Stimulated activated CD4-positive, alpha-beta T cell treated with anti-CD3 and anti-CD28 coated beads, Interleukin-12 subunit alpha, Interleukin-12 subunit beta, amount 100 ng/mL, for 48 hours (primary cell): ENCODE results near the gene TUBE1.

Source experiments
- DNase-seq, 3 donors: peaks; one replicate each; pipeline ENCODE4 v3.0.0-alpha.2; 2020; ENCODE audit warnings: low read depth in 2 of 3, low spot score in 1 of 3

Gene TUBE1

DNA sequence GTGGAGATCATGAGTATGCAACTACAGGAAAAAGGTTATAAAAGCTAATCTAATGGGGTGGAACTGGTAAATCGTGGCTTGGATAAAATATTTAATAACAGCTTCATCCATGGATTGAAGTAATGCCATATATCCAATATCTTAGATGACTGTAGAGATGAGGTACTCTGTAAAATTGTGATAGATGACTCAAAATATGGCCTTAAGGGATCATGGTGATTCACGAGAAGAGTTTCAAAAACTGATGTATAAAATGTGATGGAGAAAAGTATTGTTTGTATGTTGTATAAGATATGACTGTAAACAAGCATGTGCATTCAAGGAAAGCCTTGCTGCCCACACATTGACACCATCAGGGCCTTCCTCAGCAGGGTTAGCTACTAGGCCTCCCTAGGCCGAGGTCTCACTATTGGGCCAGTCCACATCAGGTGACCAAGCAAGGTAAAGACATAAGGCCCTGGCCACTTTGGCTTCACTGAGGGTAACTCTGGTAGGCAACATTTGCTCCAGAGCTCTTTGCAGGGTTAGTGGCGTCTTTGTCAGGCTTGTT is 51.1 kb downstream of the TUBE1 start:
- DNase-seq = no peak

DNA sequence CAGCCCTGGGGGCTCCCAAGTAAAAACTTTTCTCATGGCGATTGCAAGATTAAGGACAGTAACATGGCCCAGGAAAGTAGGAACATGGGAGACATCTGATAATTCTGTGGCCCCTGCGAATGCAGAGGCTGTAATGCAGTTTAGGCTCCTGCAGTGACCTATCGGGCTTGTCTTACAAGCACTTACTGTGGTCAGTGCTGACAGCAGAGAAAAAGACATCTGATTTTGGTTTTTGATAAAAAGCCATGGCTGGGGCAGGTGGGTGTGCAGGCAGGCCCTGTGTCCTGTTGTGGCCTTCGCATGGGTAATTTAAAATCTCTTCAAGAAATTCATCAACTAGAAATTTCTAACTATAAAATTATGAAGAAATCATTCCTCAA is 52.7 kb downstream of the TUBE1 start:
- no peak for DNase-seq

DNA sequence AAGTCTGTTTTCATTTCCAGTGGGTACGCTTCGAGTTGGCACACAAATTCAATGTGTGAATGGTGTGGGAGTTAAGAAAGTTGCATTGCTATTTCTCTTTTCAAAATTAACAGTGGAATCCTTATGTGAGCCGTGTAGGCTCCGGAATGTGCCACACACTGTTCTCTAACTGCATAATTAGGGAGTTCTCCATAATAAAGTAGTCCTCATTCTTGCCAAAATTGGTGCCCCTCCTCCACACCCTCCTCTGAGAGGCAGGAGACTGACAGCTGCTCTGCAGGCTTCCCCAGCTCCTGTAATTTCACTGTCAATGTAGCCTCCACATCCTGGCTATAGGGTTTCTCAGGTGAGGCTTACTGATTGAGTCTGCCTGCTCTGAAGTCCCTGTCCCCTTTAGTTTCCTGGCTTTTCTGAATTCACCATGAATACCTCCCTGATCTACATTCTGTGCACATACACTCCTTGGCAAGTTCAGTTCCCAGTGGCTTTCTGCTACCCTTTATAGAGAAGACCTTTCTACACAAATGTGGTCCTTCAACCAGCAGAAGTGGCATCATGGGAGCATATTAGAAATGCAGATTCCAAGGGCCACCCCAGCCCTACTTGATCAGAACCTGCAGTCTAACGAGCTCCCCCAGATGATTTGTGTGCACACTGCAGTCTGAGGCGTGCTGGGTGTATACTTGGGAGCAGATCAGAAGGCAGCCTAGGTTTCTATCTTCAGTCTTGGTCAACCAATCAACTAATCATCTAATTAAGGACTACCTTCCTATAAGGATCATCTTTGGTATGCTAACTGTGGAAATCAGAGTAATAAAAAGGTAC is 53.3 kb downstream of the TUBE1 start:
- DNase-seq = no peak

DNA sequence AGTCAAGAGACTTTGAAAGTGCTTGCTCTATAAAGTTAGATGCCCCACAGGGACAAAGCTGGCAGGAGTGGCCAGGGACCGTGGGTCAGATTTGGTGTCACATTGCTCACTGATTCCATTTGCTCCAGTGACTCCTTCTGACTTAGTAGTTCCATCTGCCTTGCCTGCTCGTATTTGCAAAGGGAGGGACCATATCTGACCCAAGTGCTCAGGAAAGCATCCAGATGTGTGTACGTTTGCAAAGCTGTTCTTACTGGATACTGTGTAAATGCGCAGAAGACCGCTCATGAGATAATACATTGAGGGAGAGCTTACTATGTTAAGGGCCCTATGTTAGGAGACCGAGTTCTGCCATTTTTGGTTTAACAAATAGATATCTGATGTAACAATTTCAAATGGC is 54.6 kb downstream of the TUBE1 start:
- no peak for DNase-seq

DNA sequence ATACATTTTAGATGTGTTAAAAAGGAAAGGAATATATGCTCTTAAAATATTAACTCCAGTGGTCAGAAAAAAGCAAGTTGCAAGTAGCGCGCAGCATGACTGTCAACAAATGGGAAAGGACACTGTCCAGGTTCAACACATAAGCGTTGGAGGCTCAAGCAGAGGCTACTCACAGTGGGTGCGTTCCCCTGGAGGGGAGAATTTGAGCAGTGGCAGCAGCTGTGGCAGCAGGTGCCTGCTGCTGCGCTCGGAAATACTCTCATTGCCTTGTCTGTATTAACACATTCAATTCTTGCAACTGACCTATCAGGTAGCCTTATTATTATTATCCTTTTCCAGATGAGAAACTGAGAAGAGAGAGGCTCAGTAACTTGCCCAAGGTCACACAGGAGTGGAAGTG is 55.3 kb downstream of the TUBE1 start:
- DNase-seq = no peak

DNA sequence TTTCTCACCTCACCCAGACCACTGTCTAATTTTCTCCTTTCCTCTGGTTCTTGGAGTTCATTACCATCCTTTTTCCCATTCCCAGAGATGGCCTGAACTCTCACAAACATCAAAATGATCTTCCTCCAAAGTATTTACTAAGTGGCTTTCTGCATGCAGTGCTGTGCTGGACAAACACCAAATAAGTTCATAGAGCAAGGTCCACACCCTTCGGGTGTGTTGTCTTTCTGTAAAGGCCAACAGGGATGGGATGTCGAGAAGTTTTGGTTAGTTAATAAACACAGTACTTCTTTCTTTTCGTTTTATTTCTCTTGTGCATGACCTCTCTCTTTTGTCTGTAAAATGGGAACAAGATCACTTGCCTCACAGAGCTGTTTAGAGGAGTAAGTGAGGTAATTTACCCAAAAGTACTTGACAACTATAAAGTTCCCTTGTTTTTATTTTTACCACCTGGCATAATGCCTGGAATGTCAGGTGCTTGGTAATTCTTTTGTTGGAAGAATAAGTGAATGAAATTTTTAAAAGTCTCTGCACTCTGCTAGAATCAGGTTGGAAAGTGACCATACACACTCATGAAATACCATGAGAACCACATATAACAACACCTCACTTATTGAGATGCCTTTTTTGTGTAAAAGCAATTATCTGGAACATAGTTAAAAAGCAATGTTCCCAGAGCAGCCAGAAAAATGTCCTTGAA is 56.2 kb downstream of the TUBE1 start:
- DNase-seq = no peak

DNA sequence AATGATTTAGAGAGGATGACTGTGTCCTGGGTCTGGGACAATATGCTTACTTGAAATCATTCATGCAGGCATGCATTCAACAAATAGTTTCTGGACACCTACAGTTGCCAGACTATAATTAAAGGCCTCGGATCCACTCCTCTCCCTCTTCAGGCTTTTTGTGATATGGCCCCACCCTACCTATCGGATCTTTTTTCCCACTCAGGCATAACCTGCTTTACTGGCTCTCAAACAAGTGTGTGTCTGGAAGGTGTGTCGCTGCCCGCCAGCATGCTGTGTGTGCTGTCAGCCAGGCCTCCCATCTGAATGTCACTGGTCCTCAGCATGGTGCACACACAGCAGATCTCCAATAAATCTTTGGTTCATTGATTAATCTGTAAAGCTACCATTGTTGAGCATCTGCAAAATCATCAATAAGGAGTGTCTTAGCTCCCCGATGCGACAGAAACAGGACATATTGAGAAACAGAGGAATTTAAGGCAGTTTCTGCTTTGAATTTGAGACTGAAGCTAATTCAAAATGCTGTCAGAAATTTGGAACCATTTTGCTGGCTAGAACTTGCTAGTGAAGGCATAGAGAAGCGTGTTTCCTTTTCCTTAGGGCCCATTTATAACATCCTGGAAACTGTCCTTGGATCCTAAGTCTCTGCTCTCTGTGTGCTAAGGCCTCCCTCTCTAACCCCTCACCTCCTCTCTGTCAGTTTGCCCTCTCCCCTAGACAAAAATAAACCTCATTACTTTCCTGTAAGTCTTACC is 56.9 kb downstream of the TUBE1 start:
- no peak for DNase-seq

DNA sequence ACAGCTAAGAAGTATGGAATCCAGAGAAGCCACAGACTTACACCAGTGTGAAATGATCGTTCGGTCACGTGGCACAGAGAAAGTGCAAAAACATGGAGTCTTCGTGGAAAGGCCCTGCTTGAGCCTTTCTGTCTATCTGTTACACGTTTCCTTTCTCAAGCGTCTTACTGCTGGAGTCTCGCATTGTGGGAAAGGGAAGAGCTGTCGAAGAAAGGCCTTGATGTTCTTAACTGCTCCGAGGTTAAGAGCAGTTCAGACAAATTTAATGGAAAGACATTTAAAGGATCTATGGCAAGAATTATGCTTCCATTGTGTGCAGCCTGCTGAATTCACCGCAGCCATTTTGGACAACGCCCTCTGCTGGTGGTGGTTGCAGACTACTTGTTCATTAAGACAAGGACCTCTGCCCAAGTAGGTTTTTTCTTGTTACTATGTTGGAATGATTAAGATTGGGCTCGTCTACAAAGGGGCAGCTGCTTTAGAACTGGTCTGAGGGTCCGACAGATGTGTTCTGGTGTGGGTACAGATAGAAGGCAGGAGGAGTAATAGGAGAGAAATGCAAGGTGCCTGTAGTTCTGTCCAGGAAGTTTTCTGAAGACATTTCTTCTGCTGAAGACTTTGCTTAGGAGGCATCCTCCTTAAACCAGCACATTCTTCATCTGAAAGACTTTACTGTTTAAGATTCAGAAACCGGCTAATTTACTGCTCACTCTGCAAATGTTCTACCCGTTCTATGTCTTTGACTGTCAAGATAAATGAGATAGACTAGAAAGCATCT is 58.0 kb downstream of the TUBE1 start:
- peak; percentile 69 to 86 (median 73) for DNase-seq

DNA sequence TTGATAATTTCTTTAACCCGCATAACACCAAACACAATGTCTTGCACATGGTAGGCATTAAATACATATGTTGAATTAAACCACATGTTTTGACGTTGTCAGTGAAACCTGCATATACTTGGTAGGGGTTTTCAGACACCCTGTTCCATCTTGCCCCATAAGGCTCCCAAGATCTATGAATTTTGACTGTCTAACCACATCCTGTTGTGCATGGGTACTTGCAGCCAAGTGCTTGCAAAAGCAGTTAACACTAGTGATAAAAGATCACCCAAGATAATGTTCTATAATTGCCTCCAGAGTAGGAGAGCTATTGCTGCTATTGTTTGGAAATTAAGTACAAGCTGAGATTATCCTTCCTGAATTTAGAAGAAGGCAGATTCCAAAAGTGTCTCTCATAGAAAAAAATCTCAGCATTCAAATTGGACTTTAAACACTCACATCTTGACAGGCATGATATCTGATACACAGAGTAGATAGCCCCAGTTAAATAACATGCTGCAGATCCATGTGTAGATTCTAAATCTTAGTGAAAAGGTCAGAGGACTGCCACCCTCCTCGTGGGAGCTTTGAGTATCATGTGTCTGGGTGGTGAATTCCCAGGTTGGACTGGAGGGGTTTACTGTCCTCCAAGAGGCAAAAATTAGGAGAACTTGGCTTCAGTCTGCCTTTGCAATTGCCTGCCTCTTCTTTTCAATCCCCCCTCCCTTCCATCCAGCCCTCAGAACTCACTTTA is 59.2 kb downstream of the TUBE1 start:
- no peak for DNase-seq

DNA sequence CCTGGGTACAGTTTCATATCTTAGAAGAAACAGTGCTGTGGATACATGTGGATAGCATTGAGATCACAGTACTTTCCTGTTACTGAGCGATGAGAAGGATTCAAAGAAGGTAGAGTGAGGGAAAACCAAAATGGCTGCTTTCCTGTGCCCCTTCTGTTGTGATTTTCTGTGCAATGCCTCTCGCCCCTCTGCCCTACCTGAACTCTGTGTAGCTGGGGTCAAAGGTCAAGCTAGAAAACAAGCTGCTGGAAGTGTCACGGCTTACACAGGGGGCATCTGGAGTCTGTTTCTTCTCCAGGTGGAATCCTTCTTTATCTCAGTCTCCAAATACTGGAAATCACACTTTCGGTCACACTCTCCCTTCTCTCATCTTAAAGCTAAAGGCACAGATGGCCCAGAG is 60.3 kb downstream of the TUBE1 start:
- no peak for DNase-seq

DNA sequence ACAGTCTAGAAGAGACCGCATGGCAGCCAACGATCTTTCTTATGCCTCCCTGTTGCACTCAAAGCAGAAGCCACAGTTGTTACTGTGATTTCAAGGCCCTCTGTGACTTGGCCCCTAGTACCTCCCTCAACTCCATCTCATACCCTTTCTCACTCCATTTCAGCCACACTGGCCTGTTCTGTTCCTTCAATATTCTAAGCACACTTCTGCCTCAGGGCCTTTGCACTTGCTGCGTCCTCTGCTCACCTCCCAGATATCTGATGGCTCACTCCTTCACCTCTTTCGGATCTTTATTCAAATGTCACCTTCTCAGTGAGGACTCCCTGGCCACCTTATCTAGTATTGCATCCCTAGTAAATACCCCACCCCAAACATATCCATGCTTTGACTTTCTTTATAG is 62.8 kb downstream of the TUBE1 start:
- DNase-seq = no peak

DNA sequence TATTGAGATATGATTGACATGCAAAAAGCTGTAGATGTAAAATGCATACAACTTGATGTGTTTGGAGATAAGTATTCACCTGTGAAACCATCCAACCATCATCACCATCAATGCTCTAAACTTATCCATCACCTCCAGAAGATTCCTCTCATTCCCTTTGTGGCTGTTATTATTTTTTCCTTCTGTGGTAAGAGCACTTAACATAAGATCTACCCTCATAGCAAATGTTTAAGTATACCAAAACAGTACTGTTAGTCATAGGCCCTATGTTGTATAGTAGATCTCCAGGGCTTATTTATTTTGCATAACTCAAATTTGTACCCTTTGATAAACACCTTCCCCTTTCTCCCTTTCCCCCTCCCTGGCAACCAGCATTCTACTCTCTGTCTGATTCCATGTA is 64.5 kb downstream of the TUBE1 start:
- DNase-seq = no peak

DNA sequence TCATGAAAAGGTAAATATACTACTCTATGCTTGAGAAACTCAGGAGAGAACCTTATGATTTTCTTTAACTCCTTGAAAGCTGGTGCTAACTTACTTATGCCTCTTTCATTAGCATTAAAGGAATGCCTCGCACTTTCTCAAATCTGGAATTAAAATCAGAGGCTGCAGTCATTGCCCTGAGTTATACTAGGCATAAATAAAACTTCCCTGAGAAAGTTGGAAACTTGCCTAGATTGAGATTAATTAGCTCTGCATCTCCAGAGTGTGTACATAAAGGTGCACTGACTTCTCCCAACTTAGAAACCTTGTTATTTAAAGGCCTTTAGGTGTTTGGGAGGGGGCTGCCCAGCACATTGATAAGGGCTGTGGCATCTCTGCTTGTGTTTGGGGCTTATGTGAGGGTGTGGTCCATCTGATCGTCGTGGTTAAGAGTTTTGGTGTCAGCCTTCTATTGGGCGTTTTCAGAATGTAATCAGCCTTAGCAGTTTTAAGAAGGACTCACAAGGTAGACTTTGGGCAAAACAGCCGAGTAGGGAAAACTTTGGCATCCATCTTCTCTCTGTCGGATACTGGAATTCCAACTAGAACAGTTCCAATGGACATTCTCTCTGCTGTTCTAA is 65.5 kb downstream of the TUBE1 start:
- DNase-seq = no peak
